MV-4-11 (cell line): Measurements from ENCODE around the gene FCAMR.

Source experiments
- DNase-seq: peaks from one replicate; lab custom pipeline; 2025; lab: John Stamatoyannopoulos, UW

FCAMR gene

GRCh38 chr1:207000651-207001291, 30.5 kb upstream of the FCAMR start:
- DNase-seq: no peak

DNA sequence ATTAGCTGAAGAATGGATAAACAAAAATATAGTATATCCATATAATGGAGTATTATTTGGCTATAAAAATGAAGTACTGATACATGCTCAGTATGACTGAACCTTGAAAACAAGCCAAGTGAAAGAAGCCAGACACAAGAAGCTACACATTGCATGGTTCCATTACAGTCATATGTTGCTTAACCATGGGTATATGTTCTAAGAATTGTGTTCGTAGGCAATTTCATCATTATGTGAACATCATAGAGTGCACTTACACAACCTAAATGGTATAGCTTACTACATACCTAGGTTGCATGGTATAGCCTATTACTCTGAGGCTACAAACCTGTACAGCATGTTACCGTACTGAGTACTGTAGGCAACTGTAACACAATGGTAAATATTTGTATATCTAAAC, 28.6 kb upstream of the FCAMR start:
- DNase-seq: peak; percentile 28

GRCh38 chr1:206992790-206993189, 22.5 kb upstream of the FCAMR start:
- no peak for DNase-seq

DNA sequence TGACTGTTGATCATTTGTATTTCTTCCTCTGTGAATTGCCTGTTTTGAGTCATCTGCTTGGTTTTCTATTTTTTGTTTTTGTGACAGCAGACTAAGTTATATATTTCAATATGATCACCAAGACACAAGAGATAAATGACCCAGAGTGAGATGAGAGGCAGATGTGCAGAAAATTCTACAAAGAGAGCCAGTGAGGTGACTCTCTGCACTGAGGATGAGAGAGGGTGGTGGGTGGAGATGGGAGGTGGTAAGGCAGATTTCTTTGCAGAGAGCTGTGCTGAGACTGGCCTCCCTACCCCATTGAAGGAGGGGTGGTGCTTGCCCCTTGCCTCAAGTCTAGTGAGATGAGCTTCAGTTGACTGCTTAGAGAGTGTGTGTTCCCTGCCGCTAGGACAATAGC, 17.6 kb upstream of the FCAMR start:
- DNase-seq: no peak

DNA sequence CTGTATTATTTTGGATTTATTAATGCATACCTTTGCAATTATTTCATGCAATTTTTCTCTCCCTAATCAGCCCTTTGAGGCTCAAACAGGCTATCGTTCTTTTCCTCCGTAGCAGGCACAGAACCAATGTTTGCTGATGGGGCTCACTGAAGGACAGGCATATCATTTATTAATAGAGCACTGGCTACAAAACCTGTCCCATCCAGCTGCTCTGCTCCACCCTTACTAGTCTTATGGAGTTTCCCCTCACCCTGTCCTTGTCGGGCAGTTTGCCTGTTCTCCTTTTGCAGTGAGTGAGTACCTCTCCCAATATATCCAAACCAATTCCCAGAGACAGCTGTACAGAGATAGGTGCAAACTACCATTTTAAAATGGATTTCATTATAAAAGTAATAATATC, 16.6 kb upstream of the FCAMR start:
- DNase-seq: no peak

DNA sequence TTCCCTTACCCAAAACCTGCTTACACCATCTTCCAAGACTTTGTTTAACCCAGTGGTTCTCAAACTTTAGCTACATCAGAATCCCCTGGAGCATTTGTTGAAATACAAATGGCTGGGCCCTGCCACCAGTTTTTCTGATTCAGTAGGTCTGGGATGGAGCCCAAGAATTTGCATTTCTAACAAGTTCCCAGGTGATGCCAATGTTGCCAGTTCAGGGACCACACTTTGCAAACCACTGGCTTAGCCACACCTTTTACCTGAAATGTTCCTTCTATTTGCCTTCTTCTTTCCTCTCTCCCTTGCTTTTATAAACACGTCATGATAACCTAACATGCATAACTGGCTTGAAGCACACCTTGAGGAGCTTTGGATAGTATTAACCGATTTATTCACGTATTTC, 16.1 kb upstream of the FCAMR start:
- no peak for DNase-seq

GRCh38 chr1:206985162-206985749, 15.0 kb upstream of the FCAMR start:
- DNase-seq: no peak

DNA sequence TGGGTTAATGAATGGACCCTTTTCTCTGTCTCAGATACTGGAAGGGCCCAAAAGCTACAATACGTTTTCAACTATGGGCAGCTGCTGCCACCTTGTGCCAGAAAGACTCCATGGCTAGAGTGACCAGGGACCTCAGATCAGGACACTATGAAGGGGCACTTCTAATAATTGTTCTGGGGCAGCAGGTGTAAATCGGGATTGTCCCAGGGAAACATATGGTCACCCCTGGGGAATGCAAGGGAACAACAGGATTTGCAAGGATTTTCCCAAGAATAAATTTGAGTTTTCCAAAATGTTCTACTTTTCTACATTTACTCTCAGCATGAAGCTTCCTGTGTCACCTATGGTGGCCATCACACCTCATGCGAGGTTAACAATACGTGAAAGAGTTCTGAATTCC, 12.0 kb upstream of the FCAMR start:
- DNase-seq: peak; percentile 41

DNA sequence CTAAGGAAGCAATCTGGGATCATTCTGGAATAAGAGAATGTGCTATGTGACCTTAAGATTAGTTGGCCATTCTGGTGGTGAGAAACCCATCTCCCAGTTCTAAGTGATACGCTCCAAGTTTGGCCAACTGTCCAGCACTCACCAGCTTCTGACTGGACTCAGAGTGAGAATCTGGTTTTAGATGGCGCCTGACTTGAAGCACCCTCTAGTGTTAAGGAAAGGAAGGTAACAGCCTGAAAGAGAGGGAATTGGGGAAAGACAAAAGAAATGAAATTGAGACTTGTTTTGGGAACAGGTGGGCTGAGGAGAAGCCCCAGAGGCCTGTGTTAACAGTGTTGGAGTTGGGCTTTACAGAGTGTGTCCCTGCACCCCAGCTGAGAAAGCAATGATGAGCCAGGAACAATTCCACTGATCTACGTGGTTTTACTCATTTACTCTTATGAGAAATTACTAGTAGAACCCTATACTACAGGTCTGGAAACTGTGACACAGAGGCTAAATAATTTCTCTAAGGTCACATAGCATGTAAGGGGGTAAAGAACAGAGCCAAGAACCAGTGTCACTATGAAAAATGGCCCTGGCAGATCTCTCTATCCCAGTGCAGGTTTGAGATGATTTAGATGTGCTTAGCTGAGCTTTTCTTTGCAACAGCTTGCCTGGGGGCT, 9.3 kb upstream of the FCAMR start:
- DNase-seq: peak; percentile 30

GRCh38 chr1:206978259-206978658, 8.0 kb upstream of the FCAMR start:
- peak; percentile 7 for DNase-seq

DNA sequence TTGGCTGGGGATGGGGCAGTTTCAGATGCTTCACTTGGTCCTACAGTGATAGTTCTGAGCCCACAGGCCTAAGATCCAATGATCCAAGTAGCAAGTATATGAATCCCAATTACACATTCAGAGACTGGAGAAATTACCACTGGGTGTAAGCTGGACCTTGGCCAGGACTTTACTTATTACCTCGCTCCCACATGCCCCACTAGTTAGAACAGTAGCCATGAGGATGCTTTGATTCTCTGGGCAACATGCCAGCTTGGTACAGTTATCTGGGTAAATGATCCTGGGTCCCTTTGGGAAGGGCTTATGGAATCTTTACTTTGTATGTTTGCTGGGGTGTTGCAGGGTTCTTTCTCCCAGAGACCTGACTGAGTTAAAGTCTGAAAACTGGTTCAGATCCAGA, 5.0 kb upstream of the FCAMR start:
- DNase-seq: no peak

- DNase-seq: no peak
Measured at GRCh38 chr1:206974140-206974539, 3.9 kb upstream of the FCAMR start.

GRCh38 chr1:206972728-206973127, 2.5 kb upstream of the FCAMR start:
- no peak for DNase-seq

DNA sequence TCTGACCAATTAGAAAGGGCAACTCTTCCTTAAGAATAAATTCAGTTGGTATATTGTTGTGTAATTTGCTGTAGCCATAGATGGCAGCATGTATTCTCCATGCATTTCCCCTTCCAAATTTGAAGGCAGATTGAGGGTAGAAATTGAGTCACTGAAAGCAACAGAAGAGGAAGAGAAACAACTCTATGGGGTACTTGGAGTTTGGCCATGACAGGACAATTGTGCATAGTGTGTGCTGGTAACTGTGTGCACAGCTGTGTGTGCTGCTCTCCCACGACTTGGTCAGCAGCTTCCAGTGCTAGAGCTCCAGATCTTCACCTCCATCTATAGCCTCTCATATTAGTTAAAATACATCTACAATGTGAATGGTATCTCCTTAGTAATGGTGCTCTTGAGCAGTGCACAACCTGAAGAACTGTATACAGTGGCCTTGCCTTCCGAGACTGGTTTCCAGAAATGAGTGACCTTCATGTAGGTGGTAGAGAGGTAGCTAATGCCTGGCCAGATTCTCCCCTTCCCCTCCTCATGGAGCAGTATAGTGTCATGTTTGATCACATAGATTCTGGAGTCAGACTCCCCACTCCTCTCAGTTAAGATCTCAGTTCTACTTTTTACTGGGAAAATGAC, 882 bp upstream of the FCAMR start:
- peak; percentile 97 for DNase-seq

- no peak for DNase-seq
Measured at GRCh38 chr1:206969090-206969489, 1.2 kb downstream of the FCAMR start.

GRCh38 chr1:206967096-206967849, 3.0 kb downstream of the FCAMR start:
- DNase-seq: peak; percentile 96

- DNase-seq: no peak
Measured at GRCh38 chr1:206965781-206966180, 4.5 kb downstream of the FCAMR start.

DNA sequence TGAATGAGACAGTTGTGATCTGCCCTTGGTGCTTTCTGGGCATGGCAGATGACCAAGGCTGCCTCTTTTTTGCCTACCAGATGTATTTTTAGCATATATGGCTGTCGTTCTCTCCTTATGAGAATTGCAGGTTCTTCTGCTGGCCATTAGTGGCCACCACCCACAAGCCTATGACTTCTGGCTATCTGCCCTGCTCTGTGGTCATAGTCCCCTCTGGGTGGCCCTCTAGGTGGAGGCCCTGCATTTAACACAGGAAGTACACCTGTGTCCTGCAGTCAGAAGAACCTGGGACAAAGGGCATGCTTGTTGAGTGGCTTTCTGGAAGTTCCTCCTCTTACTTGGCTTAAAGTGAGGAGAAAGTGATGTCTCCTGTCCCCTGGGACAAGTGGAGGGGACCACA, 6.5 kb downstream of the FCAMR start:
- no peak for DNase-seq

DNA sequence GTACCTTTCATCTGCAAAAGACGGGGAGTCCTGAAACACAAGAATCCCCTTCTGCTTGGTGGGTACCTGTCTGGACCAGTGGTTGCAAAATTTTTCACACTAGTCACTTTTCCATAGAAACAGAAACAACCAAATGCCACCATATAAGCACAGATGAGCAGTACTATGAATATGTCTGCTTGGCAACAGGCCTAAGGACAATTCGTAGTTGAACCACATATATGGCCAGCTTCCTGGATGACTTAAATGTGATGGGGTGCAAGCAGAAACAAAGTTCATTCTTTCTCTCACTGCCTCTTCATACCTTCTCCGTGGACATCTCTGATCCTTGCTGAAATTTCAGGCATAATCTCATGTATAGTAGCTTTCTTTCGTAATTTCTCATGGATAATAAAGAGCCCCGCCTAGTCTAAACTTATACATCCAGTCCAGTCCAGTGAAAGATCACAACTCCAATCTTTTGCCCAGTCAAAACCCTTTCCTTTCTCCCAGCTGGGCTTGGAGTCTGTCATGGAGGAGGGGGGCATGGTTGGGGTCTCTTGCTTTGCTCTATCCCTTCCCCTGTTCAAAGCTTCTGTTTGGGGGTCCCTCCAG, 7.0 kb downstream of the FCAMR start:
- peak; percentile 5 for DNase-seq

GRCh38 chr1:206962272-206962671, 8.0 kb downstream of the FCAMR start:
- peak; percentile 88 for DNase-seq

- DNase-seq: no peak
Measured at GRCh38 chr1:206961668-206962067, 8.6 kb downstream of the FCAMR start.
